GM12878 (cell line): ENCODE results near the gene TMUB1. TPM values are rescaled to one million over a fixed set of nuclear protein-coding genes. Genes with fewer than 3 reads are reported as not detected.

Experiments used
- ATAC-seq: fragments of 200-7000 bp; cut with Tn5 transposase; 3 replicates; pipeline ENCODE4 v1.9.1; 2020; ENCODE audit warnings: mild to moderate bottlenecking, moderate library complexity
- Bru-seq: library from RNA; stranded (reverse); fragments of 400-500 nt; gene quantifications from one replicate; lab custom pipeline; 2021; lab: Mats Ljungman, UMichigan
- BruChase-seq, 2 experiments: library from RNA; stranded (reverse); fragments of 400-500 nt; gene quantifications; one replicate each; lab custom pipeline; 2021; lab: Mats Ljungman, UMichigan
- BruUV-seq: library from RNA; stranded (reverse); fragments of 400-500 nt; replicated peaks from 2 replicates; lab custom pipeline; 2021; lab: Mats Ljungman, UMichigan
- CTCF ChIA-PET: fragments of 300-600 bp; sonication (Branson Sonifier 250); formaldehyde crosslinking; extraction: SDS; loops from one replicate; lab custom pipeline; 2021; ENCODE audit warnings: inconsistent platforms; lab: Yijun Ruan, JAX
- POLR2A ChIA-PET: fragments of 350-600 bp; formaldehyde crosslinking; extraction: SDS; loops from one replicate; lab custom pipeline; 2021; ENCODE audit warnings: inconsistent platforms; lab: Charles Lee
- RAD21 ChIA-PET: fragments of 300-600 bp; sonication (Branson Sonifier 250); formaldehyde crosslinking; loops from one replicate; lab custom pipeline; 2023; ENCODE audit warnings: antibody characterized with exemption; ENCODE audit not compliant: unreplicated experiment; lab: Charles Lee
- SMC1A ChIA-PET: fragments of 300-600 bp; sonication (Branson Sonifier 250); formaldehyde crosslinking; loops from one replicate; lab custom pipeline; 2023; ENCODE audit not compliant: unreplicated experiment, uncharacterized antibody; lab: Charles Lee
- DNase-seq: peaks from one replicate; pipeline ENCODE4 v3.0.0-alpha.2; 2011; ENCODE audit warnings: low read depth, low spot score
- FAIRE-seq: peaks from 3 replicates; lab custom pipeline; 2011; peaks lifted over from hg19 to GRCh38; lab: Jason Lieb, UNC
- H2AFZ ChIP-seq: 2 replicates; pipeline ENCODE4 v1.6.0; 2011; ENCODE audit warnings: low read depth, low read length, control low read depth; ENCODE audit not compliant: control insufficient read depth
- H3K27ac ChIP-seq: 2 replicates; pipeline ENCODE4 v1.5.1; 2011; ENCODE audit warnings: control low read depth; ENCODE audit not compliant: control insufficient read depth, insufficient read depth
- H3K27me3 ChIP-seq, 2 experiments: replicated peaks in 1 of 2; 2 replicates each; pipeline versions ENCODE4 v1.6.0 to v1.6.1; 2011; ENCODE audit warnings: low read length in 1 of 2; ENCODE audit not compliant: control insufficient read depth in 2 of 2, insufficient read depth in 2 of 2
- H3K36me3 ChIP-seq, 2 experiments: 2 replicates each; pipeline ENCODE4 v1.5.1; 2011; ENCODE audit warnings: low read length in 1 of 2; ENCODE audit not compliant: control insufficient read depth in 2 of 2, insufficient read depth in 2 of 2
- H3K4me1 ChIP-seq: 2 replicates; pipeline ENCODE4 v1.6.1; 2011; ENCODE audit warnings: mild to moderate bottlenecking, low read length, moderate library complexity, mixed read lengths; ENCODE audit not compliant: control insufficient read depth, insufficient read depth
- H3K4me2 ChIP-seq: 2 replicates; pipeline ENCODE4 v1.6.0; 2011; ENCODE audit warnings: control low read depth; ENCODE audit not compliant: control insufficient read depth, insufficient read depth
- H3K4me3 ChIP-seq: fragments of 200-600 bp; sonication (generic); 2 replicates; pipeline ENCODE4 v1.5.1; 2016
- H3K79me2 ChIP-seq: 2 replicates; pipeline ENCODE4 v1.6.0; 2011; ENCODE audit warnings: low read length; ENCODE audit not compliant: control insufficient read depth, insufficient read depth
- H3K9ac ChIP-seq: 2 replicates; pipeline ENCODE4 v1.8.0; 2011; ENCODE audit warnings: low read length, control low read depth, mixed read lengths; ENCODE audit not compliant: control insufficient read depth, insufficient read depth
- H3K9me3 ChIP-seq: replicated peaks from 3 replicates; pipeline ENCODE4 v1.5.1; 2011; ENCODE audit warnings: mild to moderate bottlenecking, low read length; ENCODE audit not compliant: control insufficient read depth, insufficient read depth
- H4K20me1 ChIP-seq: 2 replicates; pipeline ENCODE4 v1.6.0; 2011; ENCODE audit not compliant: control insufficient read depth, insufficient read depth
- BACH1 ChIP-seq: fragments of 450-650 bp; IDR thresholded peaks from 2 replicates; pipeline ENCODE4 v1.6.1; 2017; ENCODE audit warnings: mild to moderate bottlenecking, borderline replicate concordance
- CBX5 ChIP-seq: sonication (generic); IDR thresholded peaks from 2 replicates; pipeline ENCODE4 v1.6.1; 2016; ENCODE audit warnings: low read depth, moderate library complexity, mild to moderate bottlenecking, inconsistent platforms
- CHD1 ChIP-seq: IDR thresholded peaks from 2 replicates; pipeline ENCODE4 v1.6.1; 2012; ENCODE audit warnings: low read depth, low read length, improper control_type of control experiment
- GATAD2B ChIP-seq: fragments of 450-650 bp; conservative IDR thresholded peaks from 2 replicates; pipeline ENCODE4 v1.6.1; 2017; ENCODE audit warnings: low read depth, mild to moderate bottlenecking, moderate library complexity
- HCFC1 ChIP-seq: fragments of 150-350 bp; IDR thresholded peaks from 2 replicates; pipeline ENCODE4 v1.6.1; 2014; ENCODE audit warnings: low read length
- NR2F1 ChIP-seq: fragments of 450-650 bp; conservative IDR thresholded peaks from 2 replicates; pipeline ENCODE4 v1.6.1; 2017; ENCODE audit warnings: mild to moderate bottlenecking
- WGBS: methylation state at CpG from one replicate; pipeline ENCODE4 v1.1.6; 2016; ENCODE audit warnings: low lambda C conversion rate; ENCODE audit not compliant: insufficient replicate concordance, insufficient coverage; ENCODE audit errors: missing lambda C conversion rate; 5-methylcytosine and 5-hydroxymethylcytosine counted together
- in situ Hi-C: fragments of 300-500 bp; cut with MboI; formaldehyde crosslinking; loops from 9 replicates; pipeline ENCODE4 v1.14.3; 2018; ENCODE audit warnings: mixed read lengths
- intact Hi-C: fragments of 100-400 bp; cut with micrococcal nuclease; formaldehyde crosslinking; loops from one replicate; pipeline ENCODE4 v1.14.2; 2022; ENCODE audit not compliant: unreplicated experiment
- long read RNA-seq, 2 experiments: library from polyadenylated mRNA; unstranded; transcript quantifications; one replicate each; pipeline ENCODE4 v2.0.0, GENCODE V29; 2019 to 2020
- polyA minus RNA-seq, 3 experiments: library from RNA; depleted of rRNA, polyadenylated mRNA; stranded (reverse); fragments of >200 nt; gene quantifications; 2 replicates each; pipeline ENCODE4 v1.2.3, GENCODE V29; 2011
- polyA plus RNA-seq, 11 experiments: library from polyadenylated mRNA; depleted of rRNA in 4 of 11; unstranded in 6 of 11; stranded (reverse) in 5 of 11; fragments of >200 nt; fragmentation: Nextera tagmentation in 4 of 11; fragmentation: Illumina TruSeq in 1 of 11; extraction: Ambion mirVana in 4 of 11; extraction: Trizol in 1 of 11; gene quantifications; 1 replicate in 1 of 11; 2 replicates in 10 of 11; pipeline versions ENCODE4 v1.2.1 to v1.2.3, GENCODE V29; 2011 to 2016; ENCODE audit warnings: inconsistent platforms in 2 of 11, missing spikeins in 2 of 11, low read depth in 1 of 11
- total RNA-seq, 4 experiments: library from RNA; depleted of rRNA in 3 of 4; stranded (reverse); fragments of >200 nt in 3 of 4; fragmentation: Illumina TruSeq in 1 of 4; extraction: Trizol in 1 of 4; gene quantifications; 2 replicates each; pipeline versions ENCODE4 v1.2.1 to v1.2.3, GENCODE V29; 2013 to 2021
- TF ChIP-seq, protein P1 (sequence below): fragments of 450-650 bp; conservative IDR thresholded peaks from 2 replicates; pipeline ENCODE4 v1.6.1; 2017; ENCODE audit warnings: mild to moderate bottlenecking, moderate library complexity
- TF ChIP-seq, protein P2 (sequence below): IDR thresholded peaks from 2 replicates; pipeline ENCODE4 v1.6.1; 2012; ENCODE audit warnings: low read depth, low read length, improper control_type of control experiment
- TF ChIP-seq, protein P3 (sequence below): IDR thresholded peaks from 2 replicates; pipeline ENCODE4 v1.6.1; 2011; ENCODE audit warnings: borderline replicate concordance, low read depth, mild to moderate bottlenecking, moderate library complexity, low read length; ENCODE audit not compliant: insufficient read depth, poor library complexity, severe bottlenecking

The TMUB1 gene, protein sequence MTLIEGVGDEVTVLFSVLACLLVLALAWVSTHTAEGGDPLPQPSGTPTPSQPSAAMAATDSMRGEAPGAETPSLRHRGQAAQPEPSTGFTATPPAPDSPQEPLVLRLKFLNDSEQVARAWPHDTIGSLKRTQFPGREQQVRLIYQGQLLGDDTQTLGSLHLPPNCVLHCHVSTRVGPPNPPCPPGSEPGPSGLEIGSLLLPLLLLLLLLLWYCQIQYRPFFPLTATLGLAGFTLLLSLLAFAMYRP
- 13.2 and 14.1 TPM in 2 replicates for total RNA-seq (2013; cell fraction: nucleolus; rRNA removed)
- 48.2 and 51.6 TPM in 2 replicates for total RNA-seq (2014; rRNA removed)
- 10.8 and 12.3 TPM in 2 replicates for total RNA-seq (2014; rRNA removed; fragmentation: Illumina TruSeq; extraction: Trizol)
- 74.7 and 79.5 TPM in 2 replicates for total RNA-seq (2021)
- polyA plus RNA-seq (2011; ENCODE audit: low read depth): 10.6 TPM
- polyA plus RNA-seq (2011; rRNA removed): 4.9 and 17.8 TPM in 2 replicates
- 33.1 and 43.2 TPM in 2 replicates for polyA plus RNA-seq (2011; cell fraction: cytosol; rRNA removed)
- 70.0 and 81.9 TPM in 2 replicates for polyA plus RNA-seq (2011; cell fraction: nucleus; rRNA removed)
- polyA plus RNA-seq (2012): 59.9 and 68.3 TPM in 2 replicates
- polyA plus RNA-seq (2014; fragmentation: Illumina TruSeq; extraction: Trizol): 1.4 and 11.9 TPM in 2 replicates
- under 1 TPM in 1 of 2 experiments, not detected in 1; 0.27 TPM for polyA plus RNA-seq (2014; fragmentation: Nextera tagmentation; extraction: Ambion mirVana)
- 63.9 and 74.4 TPM in 2 replicates for polyA plus RNA-seq (2014; rRNA removed)
- polyA plus RNA-seq (2016; fragmentation: Nextera tagmentation; extraction: Ambion mirVana): 10 to 100 TPM; 41.3 to 48.4 TPM
- 4.5 and 12.9 TPM in 2 replicates for polyA minus RNA-seq (2011; rRNA and poly(A)+ RNA removed)
- polyA minus RNA-seq (2011; cell fraction: cytosol; rRNA and poly(A)+ RNA removed): 16.6 and 17.5 TPM in 2 replicates
- 8.8 and 11.9 TPM in 2 replicates for polyA minus RNA-seq (2011; cell fraction: nucleus; rRNA and poly(A)+ RNA removed)
- percentile 72 among the genes with signal in this experiment for Bru-seq, nascent RNA
- percentile 92 among the genes with signal in this experiment for BruChase-seq, experiment 1, labeled RNA remaining after a 6-hour chase
- percentile 86 among the genes with signal in this experiment for BruChase-seq, experiment 2, labeled RNA remaining after a 2-hour chase
- long read RNA-seq, experiment 1, transcript TMUB1-201 (3 exons, 1,353 nt): major isoform, 44 of 58 reads
- long read RNA-seq, experiment 1, partial matches to known transcripts: 0 of 58 reads
- long read RNA-seq, experiment 1, other reads (novel, unspliced or antisense): 9 of 58 reads
- long read RNA-seq, experiment 2, partial matches to known transcripts: 0 of 1 reads
- long read RNA-seq, experiment 2, other reads (novel, unspliced or antisense): 0 of 1 reads

DNA sequence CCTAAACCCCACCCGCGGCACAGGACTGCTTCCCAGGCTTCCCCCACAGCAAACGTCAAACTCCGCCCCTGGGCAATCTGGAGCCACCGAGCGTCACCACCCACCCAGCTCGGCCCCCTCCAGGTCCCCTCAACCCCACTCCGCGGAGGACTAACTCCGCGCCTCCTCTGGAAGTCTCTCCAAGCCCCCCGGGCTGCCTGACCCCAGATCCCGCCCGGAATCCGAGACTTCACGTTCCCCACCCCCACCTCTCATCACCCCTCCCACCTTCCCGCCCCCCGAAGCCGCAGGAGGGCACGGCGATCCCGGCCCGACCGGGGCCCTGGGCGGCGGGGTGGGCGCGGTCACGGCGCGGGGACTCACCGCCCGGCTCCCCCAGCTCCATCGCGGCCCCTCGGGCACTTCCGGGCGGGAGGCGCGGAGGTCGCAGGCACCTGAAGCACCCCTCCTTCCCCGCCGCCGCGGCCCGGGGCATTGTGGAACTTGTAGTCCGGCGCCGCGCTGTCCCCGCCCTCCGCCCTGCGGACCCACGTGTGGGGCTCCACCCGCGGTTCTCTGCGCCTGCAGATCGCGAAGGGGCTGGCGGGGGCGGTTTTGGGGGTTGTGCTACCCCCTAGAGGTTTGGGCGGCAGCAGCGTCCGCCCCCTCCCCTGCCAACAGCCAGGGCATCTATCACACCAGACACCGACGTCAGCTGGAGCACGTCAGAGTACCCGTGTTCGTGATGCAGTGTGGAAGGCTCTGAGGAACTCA lies at the start of gene TMUB1:
Gene TMUB1, minus strand, starts transcription at position 423 of the 753 bp plus-strand sequence. CDS start 930 bp downstream, outside the sequence.
- RAD21 ChIA-PET: no interaction called here
- Histone ChIP-seq H3K4me2 (peak within 1 kb of the TSS; percentile 100), H4K20me1 (no peaks in the 10 kb centered on the region; the same call in 1 of the 2 replicates), H3K4me1 (peaks cover 34% of the 10 kb centered on the region), H2AFZ (peak within 1 kb of the TSS; percentile 90), H3K9me3 (no peaks in the 10 kb centered on the region), H3K27ac (peak within 1 kb of the TSS; percentile 70), H3K36me3 (no peaks in the 10 kb centered on the region; a peak in 1 of 4 replicates), H3K79me2 (peaks cover 62% of the 10 kb centered on the region), H3K9ac (peak within 1 kb of the TSS; percentile 65), H3K4me3 (peak within 1 kb of the TSS; percentile 83), H3K27me3 (no peaks in the 10 kb centered on the region)
- FAIRE-seq: peak; percentile 62
- BruUV-seq: no TSS peak
- SMC1A ChIA-PET: interaction anchor here (0.8 kb wide), 1 partner anchor 24 kb away, joined by 3 read pairs; the partner anchor contains the start of gene SLC4A2
- under 1% methylated on average over 45 of the region's 69 CpGs for WGBS
- POLR2A ChIA-PET: interaction anchor here (0.6 to 3.0 kb wide), 4 partner anchors 24 to 299 kb away, joined by 4 to 14 read pairs (median 6); partner anchors contain the start of genes ABCB8, ABCF2 and SLC4A2
- CTCF ChIA-PET: interaction anchor here (1.1 to 1.9 kb wide), 3 partner anchors 8 to 50 kb away, joined by 3 to 5 read pairs (median 3); no protein-coding TSS in a partner anchor
- peak; percentile 64 for ATAC-seq
- intact Hi-C loops (loop anchor here (2.0 kb wide), 1 partner anchor 54 kb away; the partner anchor contains the start of gene ABCB8), in situ Hi-C loops (no loop called here)
- DNase-seq: no peak
- TF ChIP-seq, protein P1, sequence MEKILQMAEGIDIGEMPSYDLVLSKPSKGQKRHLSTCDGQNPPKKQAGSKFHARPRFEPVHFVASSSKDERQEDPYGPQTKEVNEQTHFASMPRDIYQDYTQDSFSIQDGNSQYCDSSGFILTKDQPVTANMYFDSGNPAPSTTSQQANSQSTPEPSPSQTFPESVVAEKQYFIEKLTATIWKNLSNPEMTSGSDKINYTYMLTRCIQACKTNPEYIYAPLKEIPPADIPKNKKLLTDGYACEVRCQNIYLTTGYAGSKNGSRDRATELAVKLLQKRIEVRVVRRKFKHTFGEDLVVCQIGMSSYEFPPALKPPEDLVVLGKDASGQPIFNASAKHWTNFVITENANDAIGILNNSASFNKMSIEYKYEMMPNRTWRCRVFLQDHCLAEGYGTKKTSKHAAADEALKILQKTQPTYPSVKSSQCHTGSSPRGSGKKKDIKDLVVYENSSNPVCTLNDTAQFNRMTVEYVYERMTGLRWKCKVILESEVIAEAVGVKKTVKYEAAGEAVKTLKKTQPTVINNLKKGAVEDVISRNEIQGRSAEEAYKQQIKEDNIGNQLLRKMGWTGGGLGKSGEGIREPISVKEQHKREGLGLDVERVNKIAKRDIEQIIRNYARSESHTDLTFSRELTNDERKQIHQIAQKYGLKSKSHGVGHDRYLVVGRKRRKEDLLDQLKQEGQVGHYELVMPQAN: peak; percentile 54; the same call in 1 of the 2 replicates
- TF ChIP-seq GATAD2B (peak; percentile 83; the same call in 1 of the 2 replicates), CHD1 (no peak), BACH1 (peak; percentile 95; the same call in 1 of the 2 replicates), CBX5 (no peak), HCFC1 (peak; percentile 84), NR2F1 (peak; percentile 59; the same call in 1 of the 2 replicates)
- TF ChIP-seq, protein P2, sequence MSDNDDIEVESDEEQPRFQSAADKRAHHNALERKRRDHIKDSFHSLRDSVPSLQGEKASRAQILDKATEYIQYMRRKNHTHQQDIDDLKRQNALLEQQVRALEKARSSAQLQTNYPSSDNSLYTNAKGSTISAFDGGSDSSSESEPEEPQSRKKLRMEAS: peak; percentile 87; the same call in 1 of the 2 replicates
- TF ChIP-seq, protein P3, sequence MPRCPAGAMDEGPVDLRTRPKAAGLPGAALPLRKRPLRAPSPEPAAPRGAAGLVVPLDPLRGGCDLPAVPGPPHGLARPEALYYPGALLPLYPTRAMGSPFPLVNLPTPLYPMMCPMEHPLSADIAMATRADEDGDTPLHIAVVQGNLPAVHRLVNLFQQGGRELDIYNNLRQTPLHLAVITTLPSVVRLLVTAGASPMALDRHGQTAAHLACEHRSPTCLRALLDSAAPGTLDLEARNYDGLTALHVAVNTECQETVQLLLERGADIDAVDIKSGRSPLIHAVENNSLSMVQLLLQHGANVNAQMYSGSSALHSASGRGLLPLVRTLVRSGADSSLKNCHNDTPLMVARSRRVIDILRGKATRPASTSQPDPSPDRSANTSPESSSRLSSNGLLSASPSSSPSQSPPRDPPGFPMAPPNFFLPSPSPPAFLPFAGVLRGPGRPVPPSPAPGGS: no peak
